HepG2 (cell line): ENCODE results near the gene OXLD1. TPM values are rescaled to one million over a fixed set of nuclear protein-coding genes. Genes with fewer than 3 reads are reported as not detected.

Experiments used
- DR1 ChIP-seq: sonication (generic); formaldehyde crosslinking; IDR thresholded peaks from 2 replicates; pipeline ENCODE4 v1.8.0; 2021; ENCODE audit warnings: mild to moderate bottlenecking, missing genetic modification reagents, inconsistent platforms
- FOXK1 ChIP-seq: sonication (generic); formaldehyde crosslinking; IDR thresholded peaks from 2 replicates; pipeline ENCODE4 v1.4.0; 2020; ENCODE audit warnings: low read depth, missing genetic modification reagents, borderline replicate concordance
- GATA4 ChIP-seq: sonication (generic); IDR thresholded peaks from 2 replicates; pipeline ENCODE4 v1.6.1; 2016; ENCODE audit warnings: antibody characterized with exemption, low read depth, borderline replicate concordance
- MAF1 ChIP-seq: sonication (generic); formaldehyde crosslinking; IDR thresholded peaks from 2 replicates; pipeline ENCODE4 v1.5.0; 2020; ENCODE audit warnings: missing genetic modification reagents, borderline replicate concordance
- MTA1 ChIP-seq: sonication (generic); formaldehyde crosslinking; IDR thresholded peaks from 2 replicates; pipeline ENCODE4 v1.4.0; 2020; ENCODE audit warnings: missing genetic modification reagents, mild to moderate bottlenecking, borderline replicate concordance
- MTF1 ChIP-seq: sonication (generic); formaldehyde crosslinking; IDR thresholded peaks from 2 replicates; pipeline ENCODE4 v1.5.0; 2020; ENCODE audit warnings: missing genetic modification reagents
- RXRA ChIP-seq: sonication (generic); formaldehyde crosslinking; IDR thresholded peaks from 2 replicates; pipeline ENCODE4 v1.5.1; 2020; ENCODE audit warnings: missing genetic modification reagents
- ZBTB3 ChIP-seq: sonication (generic); formaldehyde crosslinking; IDR thresholded peaks from 2 replicates; pipeline ENCODE4 v1.4.0; 2020; ENCODE audit warnings: low read depth, mild to moderate bottlenecking, moderate library complexity, missing genetic modification reagents, borderline replicate concordance
- ZFP36 ChIP-seq: fragments of 150-350 bp; IDR thresholded peaks from 2 replicates; pipeline ENCODE4 v1.6.1; 2018; ENCODE audit warnings: borderline replicate concordance, low read length, low read depth; ENCODE audit not compliant: partially characterized antibody
- ZNF256 ChIP-seq: sonication (generic); formaldehyde crosslinking; conservative IDR thresholded peaks from 2 replicates; pipeline ENCODE4 v1.4.0; 2020; ENCODE audit warnings: missing genetic modification reagents
- ZNF549 ChIP-seq: sonication (generic); formaldehyde crosslinking; IDR thresholded peaks from 2 replicates; pipeline ENCODE4 v1.5.0; 2020; ENCODE audit warnings: missing genetic modification reagents
- ZNF768 ChIP-seq: sonication (generic); formaldehyde crosslinking; IDR thresholded peaks from 2 replicates; pipeline ENCODE4 v1.4.0; 2020; ENCODE audit warnings: missing genetic modification reagents
- ZSCAN22 ChIP-seq: sonication (generic); formaldehyde crosslinking; IDR thresholded peaks from 2 replicates; pipeline ENCODE4 v1.4.0; 2020; ENCODE audit warnings: mild to moderate bottlenecking, missing genetic modification reagents
- polyA plus RNA-seq, 8 experiments: library from polyadenylated mRNA; depleted of rRNA in 3 of 8; stranded (reverse) in 7 of 8; unstranded in 1 of 8; fragments of >200 nt; fragmentation: Illumina TruSeq in 4 of 8; extraction: Trizol in 4 of 8; gene quantifications; 2 replicates each; pipeline versions ENCODE4 v1.2.1 to v1.2.3, GENCODE V29; 2011 to 2016; ENCODE audit warnings: low read depth in 4 of 8, missing spikeins in 1 of 8, mixed read lengths in 1 of 8; ENCODE audit not compliant: insufficient read depth in 1 of 8
- total RNA-seq, 5 experiments: library from RNA; depleted of rRNA; stranded (reverse); fragments of >200 nt; fragmentation: Illumina TruSeq; extraction: Trizol; gene quantifications; 2 replicates each; pipeline ENCODE4 v1.2.3, GENCODE V29; 2016; ENCODE audit warnings: low read depth in 1 of 5
- TF ChIP-seq, protein P1 (sequence below): sonication (generic); formaldehyde crosslinking; IDR thresholded peaks from 2 replicates; pipeline ENCODE4 v1.4.0; 2020; ENCODE audit warnings: missing genetic modification reagents
- TF ChIP-seq, protein P2 (sequence below): sonication (generic); formaldehyde crosslinking; IDR thresholded peaks from 2 replicates; pipeline ENCODE4 v1.8.1; 2023; ENCODE audit warnings: mild to moderate bottlenecking, moderate library complexity, missing genetic modification reagents
- TF ChIP-seq, protein P3 (sequence below): sonication (generic); formaldehyde crosslinking; IDR thresholded peaks from 2 replicates; pipeline ENCODE4 v1.5.0; 2020; ENCODE audit warnings: missing genetic modification reagents
- TF ChIP-seq, protein P4 (sequence below): IDR thresholded peaks from 2 replicates; pipeline ENCODE4 v1.6.1; 2016; ENCODE audit warnings: low read depth, missing genetic modification reagents, missing compliant biosample characterization

The OXLD1 gene
- total and polyA plus RNA-seq, 2 of the 13 experiments (the other 11 are each of a cell fraction or from before 2014, with no cell fraction given): 27.1 to 37.5 TPM

DNA sequence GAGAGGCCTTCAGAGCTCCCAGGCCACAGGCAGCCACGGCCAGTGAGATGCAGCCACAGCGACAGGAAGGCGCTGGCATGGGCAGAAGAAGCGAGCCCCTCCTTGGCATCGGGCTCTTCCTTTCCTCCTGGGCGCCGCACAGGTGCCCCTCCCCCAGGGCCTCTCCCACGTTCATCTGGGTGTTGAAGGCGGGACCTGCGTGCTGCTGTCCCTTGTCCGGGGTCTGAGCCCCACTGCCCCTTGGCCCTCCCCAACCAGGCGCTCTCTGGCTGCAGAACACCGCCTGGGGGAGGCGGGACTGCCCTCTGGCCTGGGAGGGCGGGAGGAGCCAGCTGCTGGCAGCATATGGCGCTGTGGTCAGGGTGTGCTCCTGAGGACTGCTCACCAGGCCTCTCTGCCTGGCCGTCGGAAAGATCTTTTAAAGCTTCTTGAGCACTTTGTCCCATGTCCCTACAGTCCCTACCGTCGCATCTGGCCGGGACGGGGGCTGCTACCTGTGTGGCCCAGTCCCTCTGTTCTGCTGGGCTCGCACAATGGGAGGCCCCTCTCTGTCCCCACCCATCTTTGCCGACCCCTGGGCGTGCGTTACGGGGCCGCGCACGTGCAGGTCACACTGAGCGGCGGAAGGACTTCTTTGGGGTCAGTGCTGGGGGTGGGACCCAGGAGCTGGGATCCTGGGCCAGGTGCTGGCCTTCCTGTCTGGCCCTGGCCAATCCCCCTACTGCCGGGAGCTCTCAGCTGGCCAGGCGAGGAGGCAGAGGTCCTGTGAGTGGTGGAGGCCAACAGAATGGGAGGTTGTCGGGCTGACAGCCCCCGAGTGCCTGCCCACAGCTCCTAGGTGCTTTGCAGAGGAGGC, 47.4 kb upstream of the OXLD1 start (continued):
- TF ChIP-seq, protein P1, sequence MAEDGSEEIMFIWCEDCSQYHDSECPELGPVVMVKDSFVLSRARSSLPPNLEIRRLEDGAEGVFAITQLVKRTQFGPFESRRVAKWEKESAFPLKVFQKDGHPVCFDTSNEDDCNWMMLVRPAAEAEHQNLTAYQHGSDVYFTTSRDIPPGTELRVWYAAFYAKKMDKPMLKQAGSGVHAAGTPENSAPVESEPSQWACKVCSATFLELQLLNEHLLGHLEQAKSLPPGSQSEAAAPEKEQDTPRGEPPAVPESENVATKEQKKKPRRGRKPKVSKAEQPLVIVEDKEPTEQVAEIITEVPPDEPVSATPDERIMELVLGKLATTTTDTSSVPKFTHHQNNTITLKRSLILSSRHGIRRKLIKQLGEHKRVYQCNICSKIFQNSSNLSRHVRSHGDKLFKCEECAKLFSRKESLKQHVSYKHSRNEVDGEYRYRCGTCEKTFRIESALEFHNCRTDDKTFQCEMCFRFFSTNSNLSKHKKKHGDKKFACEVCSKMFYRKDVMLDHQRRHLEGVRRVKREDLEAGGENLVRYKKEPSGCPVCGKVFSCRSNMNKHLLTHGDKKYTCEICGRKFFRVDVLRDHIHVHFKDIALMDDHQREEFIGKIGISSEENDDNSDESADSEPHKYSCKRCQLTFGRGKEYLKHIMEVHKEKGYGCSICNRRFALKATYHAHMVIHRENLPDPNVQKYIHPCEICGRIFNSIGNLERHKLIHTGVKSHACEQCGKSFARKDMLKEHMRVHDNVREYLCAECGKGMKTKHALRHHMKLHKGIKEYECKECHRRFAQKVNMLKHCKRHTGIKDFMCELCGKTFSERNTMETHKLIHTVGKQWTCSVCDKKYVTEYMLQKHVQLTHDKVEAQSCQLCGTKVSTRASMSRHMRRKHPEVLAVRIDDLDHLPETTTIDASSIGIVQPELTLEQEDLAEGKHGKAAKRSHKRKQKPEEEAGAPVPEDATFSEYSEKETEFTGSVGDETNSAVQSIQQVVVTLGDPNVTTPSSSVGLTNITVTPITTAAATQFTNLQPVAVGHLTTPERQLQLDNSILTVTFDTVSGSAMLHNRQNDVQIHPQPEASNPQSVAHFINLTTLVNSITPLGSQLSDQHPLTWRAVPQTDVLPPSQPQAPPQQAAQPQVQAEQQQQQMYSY: no peak
- peak; percentile 55 for TF ChIP-seq ZNF768 (CRISPR knock-in tag)
- TF ChIP-seq, protein P2, sequence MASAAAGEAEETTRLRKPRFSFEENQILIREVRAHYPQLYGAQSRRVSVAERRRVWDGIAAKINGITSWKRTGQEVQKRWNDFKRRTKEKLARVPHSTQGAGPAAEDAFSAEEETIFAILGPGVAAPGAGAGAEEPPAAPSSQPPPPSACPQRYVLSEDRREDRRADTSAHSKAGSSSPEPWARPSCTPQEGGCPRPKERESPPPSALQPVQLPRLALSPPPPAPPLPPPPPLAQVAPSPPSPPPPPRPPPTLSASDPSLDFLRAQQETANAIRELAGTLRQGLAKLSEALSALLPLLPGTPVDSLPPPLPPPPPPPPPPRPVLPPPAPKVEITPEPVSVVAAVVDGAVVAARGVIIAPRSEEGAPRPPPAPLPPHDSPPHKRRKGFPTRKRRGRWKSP (CRISPR knock-in tag): peak; percentile 77
- TF ChIP-seq, protein P3, sequence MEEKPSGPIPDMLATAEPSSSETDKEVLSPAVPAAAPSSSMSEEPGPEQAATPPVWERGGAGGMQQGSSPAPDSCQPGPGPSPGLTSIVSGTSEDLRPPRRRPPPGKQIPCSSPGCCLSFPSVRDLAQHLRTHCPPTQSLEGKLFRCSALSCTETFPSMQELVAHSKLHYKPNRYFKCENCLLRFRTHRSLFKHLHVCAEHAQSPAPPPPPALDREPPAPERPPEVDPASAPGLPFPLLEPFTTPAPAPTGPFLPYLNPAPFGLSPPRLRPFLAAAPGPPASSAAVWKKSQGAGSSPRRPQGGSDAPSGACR (CRISPR knock-in tag): no peak; the same call in 1 of the 2 replicates
- TF ChIP-seq RXRA: peak; percentile 69
- TF ChIP-seq ZNF549 (CRISPR knock-in tag): no peak
- TF ChIP-seq MAF1 (CRISPR knock-in tag): peak; percentile 81; the same call in 1 of the 2 replicates
- 0 out of 2 replicates have a peak, but pooled peaks have one; percentile 21 for TF ChIP-seq FOXK1 (CRISPR knock-in tag)
- no peak for TF ChIP-seq ZSCAN22 (CRISPR knock-in tag)
- TF ChIP-seq MTF1 (CRISPR knock-in tag): no peak
- TF ChIP-seq ZBTB3 (CRISPR knock-in tag): no peak; the same call in 1 of the 2 replicates
- TF ChIP-seq ZFP36: no peak
- peak; percentile 71; the same call in 1 of the 2 replicates for TF ChIP-seq MTA1 (CRISPR knock-in tag)
- TF ChIP-seq GATA4: no peak
- TF ChIP-seq, protein P4, sequence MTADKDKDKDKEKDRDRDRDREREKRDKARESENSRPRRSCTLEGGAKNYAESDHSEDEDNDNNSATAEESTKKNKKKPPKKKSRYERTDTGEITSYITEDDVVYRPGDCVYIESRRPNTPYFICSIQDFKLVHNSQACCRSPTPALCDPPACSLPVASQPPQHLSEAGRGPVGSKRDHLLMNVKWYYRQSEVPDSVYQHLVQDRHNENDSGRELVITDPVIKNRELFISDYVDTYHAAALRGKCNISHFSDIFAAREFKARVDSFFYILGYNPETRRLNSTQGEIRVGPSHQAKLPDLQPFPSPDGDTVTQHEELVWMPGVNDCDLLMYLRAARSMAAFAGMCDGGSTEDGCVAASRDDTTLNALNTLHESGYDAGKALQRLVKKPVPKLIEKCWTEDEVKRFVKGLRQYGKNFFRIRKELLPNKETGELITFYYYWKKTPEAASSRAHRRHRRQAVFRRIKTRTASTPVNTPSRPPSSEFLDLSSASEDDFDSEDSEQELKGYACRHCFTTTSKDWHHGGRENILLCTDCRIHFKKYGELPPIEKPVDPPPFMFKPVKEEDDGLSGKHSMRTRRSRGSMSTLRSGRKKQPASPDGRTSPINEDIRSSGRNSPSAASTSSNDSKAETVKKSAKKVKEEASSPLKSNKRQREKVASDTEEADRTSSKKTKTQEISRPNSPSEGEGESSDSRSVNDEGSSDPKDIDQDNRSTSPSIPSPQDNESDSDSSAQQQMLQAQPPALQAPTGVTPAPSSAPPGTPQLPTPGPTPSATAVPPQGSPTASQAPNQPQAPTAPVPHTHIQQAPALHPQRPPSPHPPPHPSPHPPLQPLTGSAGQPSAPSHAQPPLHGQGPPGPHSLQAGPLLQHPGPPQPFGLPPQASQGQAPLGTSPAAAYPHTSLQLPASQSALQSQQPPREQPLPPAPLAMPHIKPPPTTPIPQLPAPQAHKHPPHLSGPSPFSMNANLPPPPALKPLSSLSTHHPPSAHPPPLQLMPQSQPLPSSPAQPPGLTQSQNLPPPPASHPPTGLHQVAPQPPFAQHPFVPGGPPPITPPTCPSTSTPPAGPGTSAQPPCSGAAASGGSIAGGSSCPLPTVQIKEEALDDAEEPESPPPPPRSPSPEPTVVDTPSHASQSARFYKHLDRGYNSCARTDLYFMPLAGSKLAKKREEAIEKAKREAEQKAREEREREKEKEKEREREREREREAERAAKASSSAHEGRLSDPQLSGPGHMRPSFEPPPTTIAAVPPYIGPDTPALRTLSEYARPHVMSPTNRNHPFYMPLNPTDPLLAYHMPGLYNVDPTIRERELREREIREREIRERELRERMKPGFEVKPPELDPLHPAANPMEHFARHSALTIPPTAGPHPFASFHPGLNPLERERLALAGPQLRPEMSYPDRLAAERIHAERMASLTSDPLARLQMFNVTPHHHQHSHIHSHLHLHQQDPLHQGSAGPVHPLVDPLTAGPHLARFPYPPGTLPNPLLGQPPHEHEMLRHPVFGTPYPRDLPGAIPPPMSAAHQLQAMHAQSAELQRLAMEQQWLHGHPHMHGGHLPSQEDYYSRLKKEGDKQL (CRISPR knock-in tag): no peak
- no peak; the same call in 1 of the 2 replicates for TF ChIP-seq DR1 (CRISPR knock-in tag)
- no peak; the same call in 1 of the 2 replicates for TF ChIP-seq ZNF256 (CRISPR knock-in tag)
